Measurements from ENCODE around the gene TMEM38B.
"Not testable (repeated sequence)": the region's sequence is repeated elsewhere in the genome, so short reads cannot be mapped to it uniquely, and the experiment has no call there.

The TMEM38B gene

GRCh38 chr9:105681724-105682123 is 12.6 kb upstream of the TMEM38B start:
- DNase-seq (ENCODE audit: low spot score), result no peak

GRCh38 chr9:105683688-105684275 is 10.6 kb upstream of the TMEM38B start:
- no peak for DNase-seq (ENCODE audit: low spot score)

GRCh38 chr9:105686936-105687335 is 7.4 kb upstream of the TMEM38B start:
- no peak for DNase-seq (ENCODE audit: low spot score)

GRCh38 chr9:105690742-105691141 is 3.6 kb upstream of the TMEM38B start:
- DNase-seq (ENCODE audit: low spot score), result no peak

GRCh38 chr9:105693435-105694189 is 729 bp upstream of the TMEM38B start:
- DNase-seq (ENCODE audit: low spot score), result no peak

GRCh38 chr9:105694848-105695581 is 674 bp downstream of the TMEM38B start:
- DNase-seq (ENCODE audit: low spot score), result peak; percentile 51

GRCh38 chr9:105696219-105696793 is 2.0 kb downstream of the TMEM38B start:
- no peak for DNase-seq (ENCODE audit: low spot score)

GRCh38 chr9:105697871-105698270 is 3.5 kb downstream of the TMEM38B start:
- no peak for DNase-seq (ENCODE audit: low spot score)

GRCh38 chr9:105698348-105698870 is 4.1 kb downstream of the TMEM38B start:
- DNase-seq (ENCODE audit: low spot score), result no peak

- no peak for DNase-seq (ENCODE audit: low spot score)
These were observed 6.3 kb downstream of the TMEM38B start for GRCh38 chr9:105700668-105701067.

- DNase-seq (ENCODE audit: low spot score), result no peak
These were observed 6.8 kb downstream of the TMEM38B start for GRCh38 chr9:105701145-105701544.

- DNase-seq (ENCODE audit: low spot score), result no peak
These were observed 7.9 kb downstream of the TMEM38B start for GRCh38 chr9:105702207-105702606.

GRCh38 chr9:105703638-105704037 is 9.3 kb downstream of the TMEM38B start:
- not testable (repeated sequence) for DNase-seq (ENCODE audit: low spot score)

GRCh38 chr9:105706156-105706555 is 11.8 kb downstream of the TMEM38B start:
- DNase-seq (ENCODE audit: low spot score), result no peak

- DNase-seq (ENCODE audit: low spot score), result no peak
These were observed 14.1 kb downstream of the TMEM38B start for GRCh38 chr9:105708405-105708804.

- no peak for DNase-seq (ENCODE audit: low spot score)
These were observed 16.3 kb downstream of the TMEM38B start for GRCh38 chr9:105710638-105711037.

- no peak for DNase-seq (ENCODE audit: low spot score)
These were observed 17.5 kb downstream of the TMEM38B start for GRCh38 chr9:105711867-105712266.

GRCh38 chr9:105712297-105712696 is 18.0 kb downstream of the TMEM38B start:
- DNase-seq (ENCODE audit: low spot score), result no peak

- no peak for DNase-seq (ENCODE audit: low spot score)
These were observed 18.4 kb downstream of the TMEM38B start for GRCh38 chr9:105712773-105713172.

- DNase-seq (ENCODE audit: low spot score), result no peak
These were observed 19.1 kb downstream of the TMEM38B start for GRCh38 chr9:105713260-105714019.

GRCh38 chr9:105714020-105714331 is 19.6 kb downstream of the TMEM38B start:
- DNase-seq (ENCODE audit: low spot score), result no peak

Measured in SK-N-DZ (cell line).